Measurements from ENCODE around the gene PPP1R3C. TPM values are rescaled to one million over a fixed set of nuclear protein-coding genes. Genes with fewer than 3 reads are reported as not detected.
A peak's percentile ranks its signal among the peaks of the same experiment; 100 is the strongest.

PPP1R3C gene
- total RNA-seq, 1 donor from 2014 or later: 3.7 TPM

- FAIRE-seq (no peak), DNase-seq (ENCODE audit: low read depth) (no peak)
- H4K20me1 ChIP-seq (ENCODE audit: insufficient read depth, low read length): no peaks in the 10 kb centered on the region
- no peak overlapping the region for H3K4me3 ChIP-seq (ENCODE audit: insufficient read depth, low read depth, low read length)
- peaks cover 7% of the 10 kb centered on the region for H3K4me1 Mint-ChIP-seq (ENCODE audit: low read depth, unreplicated experiment)
- no peaks in the 10 kb centered on the region for H3K79me2 ChIP-seq (ENCODE audit: insufficient read depth, low read length)
- H3K36me3 ChIP-seq (ENCODE audit: insufficient read depth, low read length): no peaks in the 10 kb centered on the region
- peaks cover 14% of the 10 kb centered on the region for H3K4me1 ChIP-seq (ENCODE audit: insufficient read depth, low read length)
- H3K4me3 Mint-ChIP-seq (ENCODE audit: unreplicated experiment): no peak overlapping the region
- H3K27me3 Mint-ChIP-seq (ENCODE audit: low read depth, unreplicated experiment): peaks cover 6% of the 10 kb centered on the region
- TF ChIP-seq EZH2 (IDR thresholded peaks at IDR 0.05; ENCODE audit: insufficient read depth, low read length): no peak
- TF ChIP-seq, protein P1, sequence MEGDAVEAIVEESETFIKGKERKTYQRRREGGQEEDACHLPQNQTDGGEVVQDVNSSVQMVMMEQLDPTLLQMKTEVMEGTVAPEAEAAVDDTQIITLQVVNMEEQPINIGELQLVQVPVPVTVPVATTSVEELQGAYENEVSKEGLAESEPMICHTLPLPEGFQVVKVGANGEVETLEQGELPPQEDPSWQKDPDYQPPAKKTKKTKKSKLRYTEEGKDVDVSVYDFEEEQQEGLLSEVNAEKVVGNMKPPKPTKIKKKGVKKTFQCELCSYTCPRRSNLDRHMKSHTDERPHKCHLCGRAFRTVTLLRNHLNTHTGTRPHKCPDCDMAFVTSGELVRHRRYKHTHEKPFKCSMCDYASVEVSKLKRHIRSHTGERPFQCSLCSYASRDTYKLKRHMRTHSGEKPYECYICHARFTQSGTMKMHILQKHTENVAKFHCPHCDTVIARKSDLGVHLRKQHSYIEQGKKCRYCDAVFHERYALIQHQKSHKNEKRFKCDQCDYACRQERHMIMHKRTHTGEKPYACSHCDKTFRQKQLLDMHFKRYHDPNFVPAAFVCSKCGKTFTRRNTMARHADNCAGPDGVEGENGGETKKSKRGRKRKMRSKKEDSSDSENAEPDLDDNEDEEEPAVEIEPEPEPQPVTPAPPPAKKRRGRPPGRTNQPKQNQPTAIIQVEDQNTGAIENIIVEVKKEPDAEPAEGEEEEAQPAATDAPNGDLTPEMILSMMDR (IDR thresholded peaks at IDR 0.05; ENCODE audit: insufficient read depth, low read depth, low read length): no peak
- H3K36me3 Mint-ChIP-seq (ENCODE audit: low read depth, unreplicated experiment): no peaks in the 10 kb centered on the region
- H3K27ac ChIP-seq (ENCODE audit: low read depth, low read length): no peak overlapping the region
- H3K27ac Mint-ChIP-seq (ENCODE audit: unreplicated experiment): no peak overlapping the region
- H3K27me3 ChIP-seq (ENCODE audit: insufficient read depth, low read length): no peaks in the 10 kb centered on the region
- H3K9me3 Mint-ChIP-seq (ENCODE audit: unreplicated experiment): no peaks in the 10 kb centered on the region
- H3K9me3 ChIP-seq (ENCODE audit: insufficient read depth, low read depth, low read length): no peaks in the 10 kb centered on the region
- H2AFZ ChIP-seq (ENCODE audit: low read depth, low read length): no peak overlapping the region
- H3K9ac ChIP-seq (ENCODE audit: low read length): no peak overlapping the region
- H3K4me2 ChIP-seq (ENCODE audit: low read length): no peak overlapping the region
Measured at GRCh38 chr10:91636892-91637291, 4.0 kb upstream of the PPP1R3C start.

DNA sequence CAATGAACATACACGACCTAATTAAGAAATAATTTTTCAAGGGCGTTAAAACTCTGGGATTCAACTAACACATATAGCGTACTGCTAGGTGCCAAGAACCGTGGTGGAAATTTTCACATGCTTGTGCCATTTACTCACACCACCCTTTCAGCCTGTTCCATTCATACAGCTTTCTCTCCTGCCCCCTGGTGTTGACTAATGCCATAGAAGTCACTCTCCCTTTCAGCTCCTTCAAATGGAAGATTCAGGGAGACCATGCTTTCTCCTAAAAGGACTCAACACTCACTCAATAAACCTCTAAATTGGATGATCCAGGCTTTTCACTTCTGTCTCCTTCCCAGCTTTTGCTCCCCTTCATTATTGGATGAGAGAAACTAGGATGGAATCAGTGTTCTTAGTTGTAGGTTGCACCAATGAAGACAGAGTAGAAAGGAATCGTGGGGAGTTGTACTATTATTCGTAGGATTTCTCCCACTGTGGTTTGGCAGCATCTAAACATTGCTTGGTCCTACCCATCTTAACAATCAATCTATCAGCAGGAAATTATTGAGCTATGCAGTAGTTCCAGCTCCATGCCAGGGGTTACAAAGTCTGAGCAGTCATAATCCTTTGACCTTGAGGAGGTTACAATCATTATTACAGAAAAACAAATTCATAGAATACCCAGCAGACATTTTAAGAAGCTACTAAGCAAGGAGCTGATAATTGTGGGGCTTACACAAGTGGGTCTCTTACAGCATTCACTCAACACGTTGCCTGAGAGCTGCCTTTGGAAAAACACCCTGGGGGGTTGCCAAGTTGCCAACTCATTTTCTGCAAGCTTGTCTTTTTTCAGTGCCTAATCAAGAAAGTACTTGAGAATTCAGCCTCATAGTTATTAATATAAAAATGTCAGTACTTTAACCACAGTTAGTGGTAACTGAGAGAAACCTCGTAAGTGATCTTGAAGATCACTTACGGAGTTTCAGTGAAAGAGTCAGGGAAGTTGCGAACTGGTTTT is 2.8 kb upstream of the PPP1R3C start:
- Mint-ChIP-seq H3K4me3 (ENCODE audit: unreplicated experiment) (no peak overlapping the region), H3K27me3 (ENCODE audit: low read depth, unreplicated experiment) (peaks cover 8% of the 10 kb centered on the region), H3K36me3 (ENCODE audit: low read depth, unreplicated experiment) (peaks cover under 1% of the 10 kb centered on the region), H3K27ac (ENCODE audit: unreplicated experiment) (no peak overlapping the region), H3K9me3 (ENCODE audit: unreplicated experiment) (peaks cover under 1% of the 10 kb centered on the region), H3K4me1 (ENCODE audit: low read depth, unreplicated experiment) (peaks cover 7% of the 10 kb centered on the region)
- Histone ChIP-seq H3K27ac (ENCODE audit: low read depth, low read length) (no peak overlapping the region), H2AFZ (ENCODE audit: low read depth, low read length) (peak overlapping the region; percentile 3), H3K27me3 (ENCODE audit: insufficient read depth, low read length) (no peaks in the 10 kb centered on the region), H3K79me2 (ENCODE audit: insufficient read depth, low read length) (no peaks in the 10 kb centered on the region), H3K36me3 (ENCODE audit: insufficient read depth, low read length) (no peaks in the 10 kb centered on the region), H3K4me3 (ENCODE audit: insufficient read depth, low read depth, low read length) (no peak overlapping the region), H3K4me2 (ENCODE audit: low read length) (peak overlapping the region; percentile 14), H4K20me1 (ENCODE audit: insufficient read depth, low read length) (no peaks in the 10 kb centered on the region), H3K9ac (ENCODE audit: low read length) (no peak overlapping the region), H3K9me3 (ENCODE audit: insufficient read depth, low read depth, low read length) (no peaks in the 10 kb centered on the region), H3K4me1 (ENCODE audit: insufficient read depth, low read length) (peaks cover 14% of the 10 kb centered on the region)
- DNase-seq (ENCODE audit: low read depth): peak; percentile 76
- FAIRE-seq: peak; percentile 79
- TF ChIP-seq EZH2 (IDR thresholded peaks at IDR 0.05; ENCODE audit: insufficient read depth, low read length): no peak
- TF ChIP-seq, protein P1 (IDR thresholded peaks at IDR 0.05; ENCODE audit: insufficient read depth, low read depth, low read length): peak; percentile 81

DNA sequence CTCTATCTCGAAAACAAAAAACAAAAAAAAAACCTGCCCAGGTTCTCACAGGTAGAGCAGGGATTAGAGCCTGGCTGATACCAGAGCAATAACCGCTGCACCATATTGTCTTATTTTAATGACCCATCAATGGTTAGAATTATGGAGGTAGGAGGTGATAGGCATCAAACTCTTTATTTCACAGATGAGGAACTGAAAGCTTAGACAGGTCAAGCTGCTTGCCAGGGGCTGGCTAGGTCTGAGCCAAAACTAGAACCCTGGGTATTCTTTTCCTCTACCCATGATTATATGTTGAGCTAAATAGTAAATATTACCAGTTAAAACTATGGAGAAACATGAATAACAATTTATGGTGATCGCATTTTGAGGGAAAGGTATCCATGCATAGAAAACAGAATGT is 2.0 kb upstream of the PPP1R3C start:
- H3K27me3 Mint-ChIP-seq (ENCODE audit: low read depth, unreplicated experiment): peaks cover 10% of the 10 kb centered on the region
- H3K4me2 ChIP-seq (ENCODE audit: low read length): no peak overlapping the region

More for the DNA sequence above, 2.0 kb upstream of the PPP1R3C start:
- no peaks in the 10 kb centered on the region for H3K79me2 ChIP-seq (ENCODE audit: insufficient read depth, low read length)
- H3K36me3 ChIP-seq (ENCODE audit: insufficient read depth, low read length): peaks cover 4% of the 10 kb centered on the region
- H3K9me3 Mint-ChIP-seq (ENCODE audit: unreplicated experiment): peaks cover 3% of the 10 kb centered on the region
- no peak for DNase-seq (ENCODE audit: low read depth)
- H3K27ac Mint-ChIP-seq (ENCODE audit: unreplicated experiment): no peak overlapping the region
- peaks cover 14% of the 10 kb centered on the region for H3K4me1 ChIP-seq (ENCODE audit: insufficient read depth, low read length)
- no peaks in the 10 kb centered on the region for H3K9me3 ChIP-seq (ENCODE audit: insufficient read depth, low read depth, low read length)
- H3K36me3 Mint-ChIP-seq (ENCODE audit: low read depth, unreplicated experiment): peaks cover 7% of the 10 kb centered on the region
- H3K9ac ChIP-seq (ENCODE audit: low read length): no peak overlapping the region
- H3K4me1 Mint-ChIP-seq (ENCODE audit: low read depth, unreplicated experiment): peaks cover 7% of the 10 kb centered on the region
- no peaks in the 10 kb centered on the region for H3K27me3 ChIP-seq (ENCODE audit: insufficient read depth, low read length)
- no peak overlapping the region for H3K4me3 ChIP-seq (ENCODE audit: insufficient read depth, low read depth, low read length)
- no peak overlapping the region for H2AFZ ChIP-seq (ENCODE audit: low read depth, low read length)
- no peak for FAIRE-seq
- no peak overlapping the region for H3K4me3 Mint-ChIP-seq (ENCODE audit: unreplicated experiment)
- H4K20me1 ChIP-seq (ENCODE audit: insufficient read depth, low read length): no peaks in the 10 kb centered on the region
- TF ChIP-seq, protein P1 (IDR thresholded peaks at IDR 0.05; ENCODE audit: insufficient read depth, low read depth, low read length): no peak
- no peak for TF ChIP-seq EZH2 (IDR thresholded peaks at IDR 0.05; ENCODE audit: insufficient read depth, low read length)
- H3K27ac ChIP-seq (ENCODE audit: low read depth, low read length): no peak overlapping the region
